Measurements from ENCODE around the gene RHBDL2.

The RHBDL2 gene

GRCh38 chr1:38867208-38867607 lies 74.4 kb downstream of the RHBDL2 start:
- no peak overlapping the region for H3K4me3 Mint-ChIP-seq
- peaks cover 16% of the 10 kb centered on the region for H3K4me1 Mint-ChIP-seq

GRCh38 chr1:38865112-38865715 lies 76.4 kb downstream of the RHBDL2 start:
- no peak overlapping the region for H3K27ac Mint-ChIP-seq
- no peaks in the 10 kb centered on the region for H3K27me3 Mint-ChIP-seq (ENCODE audit: low read depth)
- H3K9me3 Mint-ChIP-seq, result no peaks in the 10 kb centered on the region
- no peak overlapping the region for H3K4me3 Mint-ChIP-seq
- peaks cover 25% of the 10 kb centered on the region for H3K4me1 Mint-ChIP-seq
- TF ChIP-seq CTCF (IDR thresholded peaks at IDR 0.05; ENCODE audit: unreplicated experiment in 3 of 3), result no peak
- H3K36me3 Mint-ChIP-seq (ENCODE audit: low read depth), result peaks cover 16% of the 10 kb centered on the region

More at GRCh38 chr1:38867208-38867607, 74.4 kb downstream of the RHBDL2 start:
- no peaks in the 10 kb centered on the region for H3K9me3 Mint-ChIP-seq
- H3K36me3 Mint-ChIP-seq (ENCODE audit: low read depth), result peaks cover 16% of the 10 kb centered on the region
- TF ChIP-seq CTCF (IDR thresholded peaks at IDR 0.05; ENCODE audit: unreplicated experiment in 3 of 3), result no peak
- no peaks in the 10 kb centered on the region for H3K27me3 Mint-ChIP-seq (ENCODE audit: low read depth)
- H3K27ac Mint-ChIP-seq, result no peak overlapping the region

- H3K27ac Mint-ChIP-seq, result peak overlapping the region; percentile 54 to 89 (median 65)
- H3K36me3 Mint-ChIP-seq (ENCODE audit: low read depth), result peaks cover 22% of the 10 kb centered on the region
- H3K9me3 Mint-ChIP-seq, result no peaks in the 10 kb centered on the region
- H3K4me1 Mint-ChIP-seq, result peaks cover 34% of the 10 kb centered on the region
- no peaks in the 10 kb centered on the region for H3K27me3 Mint-ChIP-seq (ENCODE audit: low read depth)
- peak overlapping the region; percentile 91 to 97 (median 95) for H3K4me3 Mint-ChIP-seq
- no peak for TF ChIP-seq CTCF (IDR thresholded peaks at IDR 0.05; ENCODE audit: unreplicated experiment in 3 of 3)
Observed at GRCh38 chr1:38860454-38860795, 81.2 kb downstream of the RHBDL2 start.

- Mint-ChIP-seq H3K4me3 (peak within 1 kb of the TSS; percentile 91 to 97 (median 95)), H3K27ac (peak within 1 kb of the TSS; percentile 54 to 89 (median 65)), H3K36me3 (ENCODE audit: low read depth) (peaks cover 28% of the 10 kb centered on the region), H3K9me3 (no peaks in the 10 kb centered on the region), H3K27me3 (ENCODE audit: low read depth) (no peaks in the 10 kb centered on the region), H3K4me1 (peaks cover 34% of the 10 kb centered on the region)
- no peak for TF ChIP-seq CTCF (IDR thresholded peaks at IDR 0.05; ENCODE audit: unreplicated experiment in 3 of 3)
Observed at GRCh38 chr1:38859561-38860453, 81.8 kb downstream of the RHBDL2 start, which contains the start of gene RRAGC. RRAGC (minus strand) TSS chr1:38859772; CDS start chr1:38859646, 126 bp downstream.

GRCh38 chr1:38858833-38859560 lies 82.6 kb downstream of the RHBDL2 start:
- Mint-ChIP-seq H3K4me3 (peak overlapping the region; percentile 91 to 97 (median 95)), H3K27ac (peak overlapping the region in 2 of 3 experiments; percentile 62 to 65), H3K9me3 (no peaks in the 10 kb centered on the region), H3K27me3 (ENCODE audit: low read depth) (no peaks in the 10 kb centered on the region), H3K4me1 (peaks cover 34% of the 10 kb centered on the region), H3K36me3 (ENCODE audit: low read depth) (peaks cover 33% of the 10 kb centered on the region)
- TF ChIP-seq CTCF (IDR thresholded peaks at IDR 0.05; ENCODE audit: unreplicated experiment in 3 of 3), result no peak
